ENCODE results near the gene SLC49A3.

- TF ChIP-seq EZH2 (IDR thresholded peaks at IDR 0.05; ENCODE audit: borderline replicate concordance, low read length) (no peak), CTCF (conservative IDR thresholded peaks at IDR 0.05 in 1 of 2, IDR thresholded peaks at IDR 0.05 in 1 of 2; ENCODE audit: extremely low read depth in 1 of 2, insufficient read depth in 1 of 2, low read depth in 1 of 2, low read length in 2 of 2) (no peak)
These were observed 13.7 kb downstream of the SLC49A3 start for GRCh38 chr4:675036-675882.

Data from mammary epithelial cell (primary cell).